Psoas muscle (tissue), 8 donors: ENCODE data around the gene DGKA. TPM values are rescaled to one million over a fixed set of nuclear protein-coding genes. Genes with fewer than 3 reads are reported as not detected.
A peak's percentile ranks its signal among the peaks of the same experiment; 100 is the strongest.
"Not testable (repeated sequence)": the region's sequence is repeated elsewhere in the genome, so short reads cannot be mapped to it uniquely, and the experiment has no call there.

Experiments used
- ATAC-seq, 4 donors: fragments of 200-7000 bp; cut with Tn5 transposase; one replicate each; pipeline ENCODE4 v1.9.1; 2020; ENCODE audit warnings: moderate library complexity in 3 of 4, mild to moderate bottlenecking in 2 of 4
- DNase-seq, 2 donors: peaks; one replicate each; pipeline ENCODE4 v3.0.0-alpha.2; 2020
- H3K27ac ChIP-seq: fragments of 200-600 bp; one replicate; pipeline ENCODE4 v1.8.0; 2022
- H3K27me3 ChIP-seq, 3 donors: fragments of 200-600 bp in 1 of 3; one replicate each; pipeline versions ENCODE4 v1.6.1 to v1.8.0; 2013 to 2022; ENCODE audit warnings: low read length in 2 of 3, mild to moderate bottlenecking in 2 of 3, moderate library complexity in 1 of 3; ENCODE audit not compliant: insufficient read depth in 3 of 3
- H3K36me3 ChIP-seq, 2 donors: fragments of 200-600 bp in 1 of 2; one replicate each; pipeline versions ENCODE4 v1.6.1 to v1.8.0; 2013 to 2022; ENCODE audit warnings: low read depth in 1 of 2, mild to moderate bottlenecking in 1 of 2, moderate library complexity in 1 of 2; ENCODE audit not compliant: insufficient read depth in 1 of 2
- H3K4me1 ChIP-seq: fragments of 200-600 bp; one replicate; pipeline ENCODE4 v1.8.0; 2022
- H3K4me3 ChIP-seq: fragments of 200-600 bp; one replicate; pipeline ENCODE4 v1.8.0; 2022; ENCODE audit warnings: mild to moderate bottlenecking
- H3K9me3 ChIP-seq: fragments of 200-600 bp; one replicate; pipeline ENCODE4 v1.8.0; 2022
- CTCF ChIP-seq: fragments of 200-600 bp; IDR thresholded peaks from one replicate; pipeline ENCODE4 v1.8.0; 2022; ENCODE audit warnings: antibody characterized with exemption
- WGBS, 3 donors: extraction: QIAGEN DNeasy Blood & Tissue Kit; methylation state at CpG; one replicate each; pipeline versions ENCODE4 v1.1.6 to v1.1.7; 2013; 5-methylcytosine and 5-hydroxymethylcytosine counted together
- intact Hi-C, 2 donors: fragments of 100-400 bp; cut with DNase I; formaldehyde crosslinking; loops; one replicate each; pipeline versions ENCODE4 v1.11.0 to v1.14.2; 2022
- polyA plus RNA-seq, 3 donors: library from polyadenylated mRNA; stranded (reverse); fragments of 200-250 nt; gene quantifications; one replicate each; pipeline ENCODE4 v1.2.3, GENCODE V29; 2013
- total RNA-seq, 4 donors: library from RNA; stranded (reverse); fragmentation: NEBNext Ultra II Directional in 2 of 4; extraction: Animal tissue kit (Norgen Biotek cat#: 25700) in 2 of 4; gene quantifications; one replicate each; pipeline versions ENCODE4 v1.2.1 to v1.2.4, GENCODE V29; 2021 to 2023
- donor health status: healthy with polysubstance abuse.
- donor health status: DM: no; HTN: no; CAD: no; lungs with moderate emphysema.
- donor health status: Bipolar disorder and iron deficiency.
- donor health status: healthy.
- donor health status: DM: yes; HTN: yes; CAD: no.
- donor health status: DM: no; HTN: no; CAD: no.
- donor health status: DM: no; HTN: no; CAD: no.
- donor health status: DM: yes; HTN: yes; CAD: no.

The DGKA gene
- total and polyA plus RNA-seq, 7 donors = 2.0 to 5.4 (median 4.3) TPM

- Histone ChIP-seq H3K4me3 (no peak overlapping the region), H3K27ac (no peak overlapping the region), H3K9me3 (no peaks in the 10 kb centered on the region), H3K36me3 (peaks cover 13 to 51% of the 10 kb centered on the region in 2 donors), H3K27me3 (no peaks in the 10 kb centered on the region), H3K4me1 (peaks cover 13% of the 10 kb centered on the region)
- intact Hi-C loops = loop anchor here in 1 of 2 donors (5.0 to 10.0 kb wide), 2 partner anchors 42 to 109 kb away; partner anchors contain the start of gene PA2G4
- no peak for ATAC-seq
- TF ChIP-seq CTCF = no peak
- 66 to 80% (median 77%) methylated on average over 8 of the region's 8 CpGs for WGBS, 3 donors
- no peak for DNase-seq
These were observed 64.4 kb downstream of the DGKA start for GRCh38 chr12:55995366-55995765.

GRCh38 chr12:55996201-55996714 lies 65.3 kb downstream of the DGKA start:
- Histone ChIP-seq H3K36me3 (peaks cover 9 to 42% of the 10 kb centered on the region in 2 donors), H3K4me1 (peaks cover 17% of the 10 kb centered on the region), H3K27me3 (no peaks in the 10 kb centered on the region), H3K9me3 (no peaks in the 10 kb centered on the region), H3K27ac (peak overlapping the region; percentile 84), H3K4me3 (peak overlapping the region; percentile 68)
- intact Hi-C loops = loop anchor here (2.0 to 10.0 kb wide), 3 partner anchors 41 to 109 kb away; partner anchors contain the start of genes PA2G4 (in 1 of the 2) and RPS26 (in 1 of the 2)
- 21 to 27% (median 21%) methylated on average over 14 of the region's 14 CpGs for WGBS, 3 donors
- DNase-seq (peak; percentile 46 to 65), ATAC-seq (peak; percentile 43 to 75 (median 56))
- peak; percentile 79 for TF ChIP-seq CTCF

GRCh38 chr12:55996715-55997534 lies 66.0 kb downstream of the DGKA start, which contains the start of gene SUOX:
SUOX (plus strand) TSS chr12:55997276; CDS start chr12:56002222, 4,946 bp downstream.
- H3K4me3 ChIP-seq = peak within 1 kb of the TSS; percentile 68
- 0 to 1% (median 1%) methylated on average over 27 of the region's 27 CpGs for WGBS, 3 donors
- intact Hi-C loops = loop anchor here (2.0 to 10.0 kb wide), 3 partner anchors 40 to 108 kb away; partner anchors contain the start of genes PA2G4 (in 1 of the 2) and RPS26 (in 1 of the 2)
- no peak for TF ChIP-seq CTCF
- H3K4me1 ChIP-seq = peaks cover 17% of the 10 kb centered on the region
- H3K9me3 ChIP-seq = no peaks in the 10 kb centered on the region
- H3K27me3 ChIP-seq = no peaks in the 10 kb centered on the region
- peak within 1 kb of the TSS; percentile 84 for H3K27ac ChIP-seq
- DNase-seq = peak; percentile 96 to 98
- H3K36me3 ChIP-seq = peaks cover 7 to 38% of the 10 kb centered on the region in 2 donors
- peak; percentile 98 to 99 (median 98) for ATAC-seq

GRCh38 chr12:55997535-55997859 lies 66.5 kb downstream of the DGKA start:
- Histone ChIP-seq H3K9me3 (no peaks in the 10 kb centered on the region), H3K4me1 (peaks cover 17% of the 10 kb centered on the region), H3K27me3 (no peaks in the 10 kb centered on the region), H3K27ac (peak overlapping the region; percentile 84), H3K4me3 (peak overlapping the region; percentile 68), H3K36me3 (peaks cover 6 to 38% of the 10 kb centered on the region in 2 donors)
- TF ChIP-seq CTCF = no peak
- WGBS, 3 donors = 0 to 4% (median 2%) methylated on average over 5 of the region's 5 CpGs
- DNase-seq (no peak), ATAC-seq (peak in 1 of 4 donors; percentile 6)
- intact Hi-C loops = loop anchor here (2.0 to 10.0 kb wide), 3 partner anchors 40 to 107 kb away; partner anchors contain the start of genes PA2G4 (in 1 of the 2) and RPS26 (in 1 of the 2)

GRCh38 chr12:55999522-55999921 lies 68.6 kb downstream of the DGKA start:
- H3K9me3 ChIP-seq, H3K27me3 ChIP-seq, ATAC-seq, DNase-seq, H3K27ac ChIP-seq, H3K4me3 ChIP-seq: not testable (repeated sequence)
- WGBS, 3 donors = 56 to 84% (median 83%) methylated on average over 2 to 6 of the region's 6 CpGs
- H3K36me3 ChIP-seq = peaks cover 0 to 34% of the 10 kb centered on the region in 2 donors
- intact Hi-C loops = loop anchor here in 1 of 2 donors (5.0 to 10.0 kb wide), 2 partner anchors 38 to 105 kb away; partner anchors contain the start of gene PA2G4
- H3K4me1 ChIP-seq = peaks cover 17% of the 10 kb centered on the region

GRCh38 chr12:55999999-56000540 lies 69.1 kb downstream of the DGKA start:
- intact Hi-C loops = loop anchor here (5.0 to 10.0 kb wide), 2 partner anchors 37 to 105 kb away; partner anchors contain the start of gene PA2G4 (in 2 of the 2)
- Histone ChIP-seq H3K4me3 (peak overlapping the region; percentile 50), H3K36me3 (peaks cover 0 to 32% of the 10 kb centered on the region in 2 donors), H3K4me1 (peaks cover 17% of the 10 kb centered on the region), H3K27ac (peak overlapping the region; percentile 78)
- H3K9me3 ChIP-seq, DNase-seq, ATAC-seq, H3K27me3 ChIP-seq: not testable (repeated sequence)
- 78 to 89% (median 86%) methylated on average over 26 to 33 of the region's 33 CpGs for WGBS, 3 donors
